Ectodermal cell (in vitro differentiated cells): ENCODE measurements around the gene IFT43.

Experiments used
- H3K27ac ChIP-seq: 2 replicates; pipeline ENCODE4 v1.7.0; 2013; ENCODE audit warnings: mild to moderate bottlenecking, low read depth, low read length; ENCODE audit not compliant: insufficient read depth, poor library complexity, severe bottlenecking
- H3K27me3 ChIP-seq: 2 replicates; pipeline ENCODE4 v1.7.0; 2013; ENCODE audit warnings: mild to moderate bottlenecking, low read length; ENCODE audit not compliant: insufficient read depth, control insufficient read depth, poor library complexity, severe bottlenecking
- H3K36me3 ChIP-seq: one replicate; pipeline ENCODE4 v1.7.0; 2013; ENCODE audit warnings: low read length; ENCODE audit not compliant: control insufficient read depth, insufficient read depth
- H3K4me1 ChIP-seq: one replicate; pipeline ENCODE4 v1.7.0; 2013; ENCODE audit warnings: low read length; ENCODE audit not compliant: control insufficient read depth, insufficient read depth
- H3K4me3 ChIP-seq: 2 replicates; pipeline ENCODE4 v1.7.0; 2013; ENCODE audit warnings: low read depth, low read length, control low read depth; ENCODE audit not compliant: insufficient read depth
- H3K9me3 ChIP-seq: 2 replicates; pipeline ENCODE4 v1.7.0; 2013; ENCODE audit warnings: mild to moderate bottlenecking, low read length, moderate library complexity; ENCODE audit not compliant: control insufficient read depth
- WGBS, 2 experiments: methylation state at CpG; one replicate each; pipeline ENCODE4 v1.1.7; 2013; ENCODE audit warnings: missing lambda C conversion rate in 2 of 2; 5-methylcytosine and 5-hydroxymethylcytosine counted together

IFT43 gene

DNA sequence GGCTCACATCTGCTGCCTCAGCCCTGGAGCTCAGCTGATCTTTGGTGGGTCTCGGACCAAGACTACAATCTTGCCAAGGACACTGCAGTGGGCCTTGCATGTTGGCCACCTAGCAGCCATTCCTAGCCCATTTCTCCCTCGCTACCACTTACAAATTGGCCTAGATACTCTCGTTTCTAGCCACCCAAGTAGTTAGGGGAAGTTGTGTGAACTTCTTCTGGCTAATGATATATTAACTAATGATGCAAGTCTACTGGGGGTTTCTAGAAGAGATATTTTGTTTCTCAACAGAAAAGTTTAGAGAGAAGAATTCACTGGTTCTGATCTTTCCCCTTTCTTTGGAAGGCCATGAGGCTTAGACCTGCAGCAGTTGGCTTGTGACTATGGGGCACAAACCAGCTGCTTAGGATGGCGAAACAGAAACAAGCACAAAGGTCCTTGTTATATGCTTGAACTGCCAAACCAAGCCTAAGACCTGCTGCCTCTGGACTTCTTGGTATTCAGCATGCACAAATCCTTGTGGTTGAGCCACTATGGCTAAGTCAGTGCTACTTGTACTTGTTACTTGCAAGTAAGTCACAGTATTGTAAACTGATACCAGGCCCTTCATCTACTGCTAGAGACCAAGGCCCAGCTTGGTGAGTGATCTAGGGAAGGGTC is 135.7 kb downstream of the IFT43 start:
- H3K27ac ChIP-seq, result no peak overlapping the region
- no peaks in the 10 kb centered on the region for H3K27me3 ChIP-seq
- H3K36me3 ChIP-seq, result no peaks in the 10 kb centered on the region
- 70 to 73% methylated on average over 4 of the region's 4 CpGs for WGBS, 2 experiments
- H3K9me3 ChIP-seq, result no peaks in the 10 kb centered on the region
- no peak overlapping the region for H3K4me3 ChIP-seq
- peaks cover 5% of the 10 kb centered on the region for H3K4me1 ChIP-seq

DNA sequence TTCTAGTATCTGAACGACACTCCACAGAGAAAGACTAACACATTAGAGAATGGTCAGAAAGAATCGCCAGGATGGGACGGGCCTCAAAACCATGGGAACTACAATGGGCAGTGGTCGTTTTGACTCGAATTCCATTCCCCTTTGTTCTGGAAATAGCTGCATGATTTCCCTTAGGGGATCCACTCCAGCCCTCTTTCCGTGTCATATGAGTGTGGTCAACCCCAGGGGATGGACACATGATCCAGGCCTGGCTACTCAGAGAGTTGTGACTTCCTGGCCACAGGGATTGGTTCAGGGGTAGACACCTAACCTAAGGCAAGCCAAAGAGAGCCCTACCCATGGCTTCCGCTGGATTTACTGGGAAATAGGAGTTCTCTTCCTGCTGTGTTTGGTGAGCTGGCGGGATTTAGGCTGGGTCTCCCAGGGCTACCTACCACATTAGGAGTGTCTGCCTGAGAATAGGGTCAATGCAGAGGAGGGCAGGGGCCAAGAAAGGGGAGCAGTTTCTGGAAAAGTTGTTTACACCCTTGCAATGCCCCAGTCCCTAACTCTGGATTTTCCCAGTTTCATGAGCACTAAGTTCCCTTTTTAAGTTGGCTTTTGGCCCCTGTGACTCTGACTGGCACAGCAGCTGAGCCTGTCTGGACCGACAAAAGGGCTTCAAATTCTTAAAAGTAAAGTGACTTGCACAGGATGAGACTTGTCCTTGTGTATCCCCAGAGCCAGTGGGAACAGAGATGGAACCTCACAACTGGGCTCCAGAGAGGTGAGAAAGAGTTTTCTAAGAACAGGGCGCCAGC is 138.1 kb downstream of the IFT43 start:
- no peaks in the 10 kb centered on the region for H3K4me1 ChIP-seq
- no peaks in the 10 kb centered on the region for H3K9me3 ChIP-seq
- no peak overlapping the region for H3K27ac ChIP-seq
- no peak overlapping the region for H3K4me3 ChIP-seq
- no peaks in the 10 kb centered on the region for H3K27me3 ChIP-seq
- WGBS, 2 experiments, result 77 to 80% methylated on average over 10 of the region's 10 CpGs
- H3K36me3 ChIP-seq, result no peaks in the 10 kb centered on the region

DNA sequence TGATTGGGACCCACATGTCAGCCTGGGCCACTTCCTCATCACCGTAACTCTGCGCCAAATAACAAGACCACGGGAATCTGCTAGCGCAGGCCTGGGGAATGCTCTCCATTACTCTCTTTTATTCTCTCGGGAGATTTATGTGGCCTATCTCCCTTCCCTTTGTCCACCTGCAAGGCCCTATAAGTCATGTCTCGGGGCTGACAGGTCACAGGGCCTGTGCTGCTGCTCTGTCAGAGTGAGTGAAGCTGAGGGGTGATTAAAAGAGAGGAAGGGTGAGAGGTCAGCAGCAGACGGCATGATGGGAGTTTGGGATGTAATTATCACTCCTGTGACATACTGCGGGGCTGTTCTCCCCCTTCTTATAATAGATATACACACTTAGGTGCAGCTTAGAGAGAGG is 139.9 kb downstream of the IFT43 start:
- no peaks in the 10 kb centered on the region for H3K9me3 ChIP-seq
- no peak overlapping the region for H3K4me3 ChIP-seq
- no peak overlapping the region for H3K27ac ChIP-seq
- H3K4me1 ChIP-seq, result no peaks in the 10 kb centered on the region
- H3K36me3 ChIP-seq, result no peaks in the 10 kb centered on the region
- H3K27me3 ChIP-seq, result peaks cover under 1% of the 10 kb centered on the region
- 95 to 96% methylated on average over 6 to 8 of the region's 8 CpGs for WGBS, 2 experiments

DNA sequence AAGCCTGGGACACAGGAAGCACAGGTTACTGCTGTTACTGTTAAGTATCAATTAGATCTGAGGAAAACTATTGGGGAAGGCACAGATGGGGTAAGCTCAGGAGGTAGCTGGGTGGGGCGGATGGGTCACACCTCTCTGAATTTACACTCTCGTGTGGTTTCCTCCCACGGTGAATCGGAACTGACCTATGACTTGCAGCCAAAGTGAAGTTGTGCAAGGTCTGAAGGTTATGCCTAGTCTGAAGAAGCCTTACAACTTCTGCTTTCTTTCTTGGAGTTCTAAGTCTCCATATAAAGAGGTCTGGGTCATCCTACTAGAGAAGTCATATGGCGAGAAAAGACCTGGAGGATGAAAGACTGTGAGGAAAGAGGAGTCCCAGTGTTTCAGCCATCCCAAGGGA is 140.5 kb downstream of the IFT43 start:
- Histone ChIP-seq H3K4me1 (peaks cover 5% of the 10 kb centered on the region), H3K9me3 (no peaks in the 10 kb centered on the region), H3K27me3 (peaks cover 6% of the 10 kb centered on the region), H3K36me3 (no peaks in the 10 kb centered on the region), H3K4me3 (no peak overlapping the region), H3K27ac (no peak overlapping the region)
- WGBS, 2 experiments, result 93 to 96% methylated on average over 5 of the region's 5 CpGs

DNA sequence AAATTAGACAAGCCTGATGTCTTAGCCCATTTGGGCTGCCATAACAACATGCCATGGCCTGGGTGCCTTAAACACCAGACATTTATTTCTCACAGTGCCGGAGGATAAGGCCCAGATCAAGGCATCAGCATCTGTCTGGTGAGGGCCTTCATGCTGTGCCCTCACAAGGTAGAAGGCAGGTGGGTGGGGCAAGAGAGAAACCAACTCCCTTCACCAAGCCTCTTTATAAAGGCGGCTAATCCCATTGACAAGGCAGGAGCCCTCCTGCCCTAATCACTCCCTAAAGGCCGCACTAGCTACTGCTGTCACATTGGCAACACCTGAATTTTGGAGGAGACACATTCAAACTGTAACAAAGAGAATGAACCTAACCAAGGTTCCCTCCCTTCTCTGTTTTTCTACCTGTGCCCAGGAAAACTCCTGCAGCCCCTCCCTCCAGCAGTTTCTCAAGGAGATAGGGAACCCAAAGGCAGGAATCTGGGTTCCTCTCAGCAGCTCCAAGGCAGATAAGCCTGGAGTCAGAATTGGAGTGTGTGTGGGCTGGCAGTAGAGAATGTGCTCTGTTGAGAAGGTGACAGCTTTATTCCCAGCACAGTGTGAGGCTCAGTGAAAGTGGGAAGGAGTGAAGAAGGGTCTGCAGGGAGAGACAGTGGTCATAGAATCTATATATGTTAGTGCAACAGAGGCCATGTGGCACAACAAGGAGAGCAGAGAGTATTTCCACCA is 144.5 kb downstream of the IFT43 start:
- peaks cover 18% of the 10 kb centered on the region for H3K4me1 ChIP-seq
- peaks cover 17% of the 10 kb centered on the region for H3K27me3 ChIP-seq
- no peaks in the 10 kb centered on the region for H3K9me3 ChIP-seq
- WGBS, 2 experiments, result 34 to 72% methylated on average over 2 to 3 of the region's 3 CpGs
- H3K4me3 ChIP-seq, result no peak overlapping the region
- no peak overlapping the region for H3K27ac ChIP-seq
- no peaks in the 10 kb centered on the region for H3K36me3 ChIP-seq

DNA sequence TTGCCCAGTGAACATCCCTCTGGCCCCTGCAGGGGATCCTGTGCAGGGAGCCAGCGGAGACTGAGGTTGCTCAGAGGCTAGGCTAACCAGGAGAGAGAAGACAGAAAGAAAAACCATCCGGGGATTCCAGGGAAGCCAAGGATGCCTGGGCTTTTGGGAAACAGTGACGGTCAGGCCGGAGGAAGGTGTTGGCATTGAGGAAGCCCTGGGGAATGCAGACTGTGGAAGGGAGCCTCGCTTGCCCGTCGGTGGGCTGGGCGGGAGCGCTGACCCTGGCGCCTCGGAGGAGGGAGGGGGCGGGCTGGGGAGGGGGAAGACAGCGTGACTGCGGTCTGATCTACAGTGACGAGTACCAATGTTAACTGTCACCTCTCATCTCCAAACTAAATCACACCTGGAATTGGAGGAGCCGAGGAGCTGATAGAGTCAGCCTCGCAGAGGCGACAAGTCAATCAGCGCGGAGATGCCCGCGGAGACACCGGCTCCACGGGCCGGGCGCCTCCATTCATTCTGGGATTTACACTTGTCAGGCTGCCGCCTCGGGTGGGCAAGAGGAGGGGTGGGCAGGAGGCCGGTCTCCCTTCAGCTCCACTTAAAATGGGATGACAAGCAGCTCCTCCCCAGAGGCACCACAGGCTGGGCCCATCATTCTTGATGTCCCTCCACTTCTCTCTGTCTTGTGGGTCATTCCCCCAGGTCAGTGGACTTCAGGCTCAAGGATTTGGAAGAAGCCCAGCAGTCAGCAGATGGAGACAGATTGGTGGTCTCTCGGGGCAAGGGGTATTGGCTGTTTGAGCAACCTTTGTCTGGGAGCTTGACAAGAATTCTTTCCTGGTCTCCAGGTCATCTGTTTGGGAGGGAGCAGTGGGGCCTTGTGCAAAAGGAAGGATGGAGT is 145.8 kb downstream of the IFT43 start:
- Histone ChIP-seq H3K4me3 (no peak overlapping the region), H3K9me3 (no peaks in the 10 kb centered on the region), H3K4me1 (peaks cover 18% of the 10 kb centered on the region), H3K36me3 (no peaks in the 10 kb centered on the region), H3K27me3 (peaks cover 17% of the 10 kb centered on the region), H3K27ac (no peak overlapping the region)
- WGBS, 2 experiments, result 34 to 38% methylated on average over 22 to 28 of the region's 30 CpGs

DNA sequence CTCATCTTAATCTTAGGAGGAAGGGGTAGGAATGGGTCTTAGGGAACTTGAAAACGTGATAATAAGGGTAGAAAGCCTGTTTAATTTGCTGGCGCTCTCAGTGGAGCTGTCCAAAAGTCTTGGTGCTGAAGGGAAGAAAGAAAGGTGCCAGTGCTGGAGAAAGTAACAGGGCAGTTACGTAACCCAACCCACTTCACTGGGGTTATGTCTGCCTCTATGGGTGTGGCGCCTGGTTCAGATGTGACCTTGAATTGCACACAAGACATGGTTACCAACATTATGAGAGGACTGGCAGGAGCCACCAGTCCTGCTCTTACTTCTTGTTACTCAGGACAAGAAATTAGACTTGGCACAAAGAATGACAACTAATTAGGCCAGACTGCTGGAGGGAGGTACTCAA is 147.5 kb downstream of the IFT43 start:
- H3K36me3 ChIP-seq, result no peaks in the 10 kb centered on the region
- 34 to 35% methylated on average over 4 of the region's 4 CpGs for WGBS, 2 experiments
- peaks cover 20% of the 10 kb centered on the region for H3K27me3 ChIP-seq
- no peak overlapping the region for H3K4me3 ChIP-seq
- H3K4me1 ChIP-seq, result peaks cover 25% of the 10 kb centered on the region
- H3K9me3 ChIP-seq, result no peaks in the 10 kb centered on the region
- H3K27ac ChIP-seq, result no peak overlapping the region
